ENCODE data around the gene MAGI1.

MAGI1 gene

GRCh38 chr3:65493938-65494337 is 544.8 kb downstream of the MAGI1 start:
- no peak for DNase-seq

GRCh38 chr3:65493371-65493882 is 545.3 kb downstream of the MAGI1 start:
- DNase-seq = no peak

- no peak for DNase-seq
Observed at GRCh38 chr3:65492249-65492648, 546.5 kb downstream of the MAGI1 start.

- no peak for DNase-seq
Observed at GRCh38 chr3:65490114-65490513, 548.6 kb downstream of the MAGI1 start.

GRCh38 chr3:65489253-65489652 is 549.5 kb downstream of the MAGI1 start:
- no peak for DNase-seq

GRCh38 chr3:65485826-65486469 is 552.8 kb downstream of the MAGI1 start:
- no peak for DNase-seq

- no peak for DNase-seq
Observed at GRCh38 chr3:65484964-65485363, 553.8 kb downstream of the MAGI1 start.

- no peak for DNase-seq
Observed at GRCh38 chr3:65483480-65483879, 555.2 kb downstream of the MAGI1 start.

- no peak for DNase-seq
Observed at GRCh38 chr3:65483011-65483410, 555.7 kb downstream of the MAGI1 start.

- no peak for DNase-seq
Observed at GRCh38 chr3:65481085-65481484, 557.6 kb downstream of the MAGI1 start.

GRCh38 chr3:65479990-65480389 is 558.7 kb downstream of the MAGI1 start:
- DNase-seq = no peak

GRCh38 chr3:65478551-65479500 is 559.9 kb downstream of the MAGI1 start:
- no peak for DNase-seq

- DNase-seq = no peak
Observed at GRCh38 chr3:65473736-65474135, 565.0 kb downstream of the MAGI1 start.

- DNase-seq = no peak
Observed at GRCh38 chr3:65472501-65472900, 566.2 kb downstream of the MAGI1 start.

GRCh38 chr3:65466300-65466988 is 572.3 kb downstream of the MAGI1 start:
- no peak for DNase-seq

GRCh38 chr3:65449841-65450428 is 588.8 kb downstream of the MAGI1 start:
- no peak for DNase-seq

GRCh38 chr3:65448120-65448519 is 590.6 kb downstream of the MAGI1 start:
- DNase-seq = no peak

- no peak for DNase-seq
Observed at GRCh38 chr3:65445573-65446169, 593.0 kb downstream of the MAGI1 start.

- no peak for DNase-seq
Observed at GRCh38 chr3:65444447-65444815, 594.3 kb downstream of the MAGI1 start.

- no peak for DNase-seq
Observed at GRCh38 chr3:65443739-65444446, 594.8 kb downstream of the MAGI1 start.

- no peak for DNase-seq
Observed at GRCh38 chr3:65439641-65440284, 599.0 kb downstream of the MAGI1 start.

Data from CD4-positive, alpha-beta T cell treated with Interleukin-17A for 4 hours (primary cell).